Upper lobe of right lung (tissue), 1 donor: ENCODE measurements around the gene CYP4F2. TPM values are rescaled to one million over a fixed set of nuclear protein-coding genes. Genes with fewer than 3 reads are reported as not detected.
A peak's percentile ranks its signal among the peaks of the same experiment; 100 is the strongest.
"Not testable (repeated sequence)": the region's sequence is repeated elsewhere in the genome, so short reads cannot be mapped to it uniquely, and the experiment has no call there.

Source experiments
- ATAC-seq: fragments of 200-7000 bp; cut with Tn5 transposase; one replicate; pipeline ENCODE4 v1.9.1; 2020; ENCODE audit warnings: mild to moderate bottlenecking, moderate library complexity
- DNase-seq: peaks from one replicate; pipeline ENCODE4 v3.0.0-alpha.2; 2020
- H3K27ac ChIP-seq: fragments of 200-600 bp; one replicate; pipeline ENCODE4 v1.8.0; 2022
- H3K27me3 ChIP-seq: fragments of 200-600 bp; one replicate; pipeline ENCODE4 v1.8.0; 2022; ENCODE audit warnings: mild to moderate bottlenecking
- H3K36me3 ChIP-seq: fragments of 200-600 bp; one replicate; pipeline ENCODE4 v1.8.0; 2022
- H3K4me1 ChIP-seq: fragments of 200-600 bp; one replicate; pipeline ENCODE4 v1.8.0; 2022
- H3K4me3 ChIP-seq: fragments of 200-600 bp; one replicate; pipeline ENCODE4 v1.8.0; 2022; ENCODE audit warnings: mild to moderate bottlenecking
- H3K9me3 ChIP-seq: fragments of 200-600 bp; one replicate; pipeline ENCODE4 v1.8.0; 2022
- intact Hi-C: fragments of 100-400 bp; cut with DNase I; formaldehyde crosslinking; loops from one replicate; pipeline ENCODE4 v1.11.0; 2022
- total RNA-seq: library from RNA; stranded (reverse); fragmentation: NEBNext Ultra II Directional; extraction: Animal tissue kit (Norgen Biotek cat#: 25700); gene quantifications from one replicate; pipeline ENCODE4 v1.2.1, GENCODE V29; 2021
- TF ChIP-seq, protein P1 (sequence below): fragments of 200-600 bp; IDR thresholded peaks from one replicate; pipeline ENCODE4 v1.8.0; 2022; ENCODE audit warnings: antibody characterized with exemption
- donor health status: DM: no; HTN: yes; CAD: no; lungs with severe emphysema.

Gene CYP4F2
- total RNA-seq, 1 donor from 2014 or later, result not detected

- H3K9me3 ChIP-seq, result no peaks in the 10 kb centered on the region
Measured at GRCh38 chr19:15840833-15841232, 57.0 kb downstream of the CYP4F2 start.

DNA sequence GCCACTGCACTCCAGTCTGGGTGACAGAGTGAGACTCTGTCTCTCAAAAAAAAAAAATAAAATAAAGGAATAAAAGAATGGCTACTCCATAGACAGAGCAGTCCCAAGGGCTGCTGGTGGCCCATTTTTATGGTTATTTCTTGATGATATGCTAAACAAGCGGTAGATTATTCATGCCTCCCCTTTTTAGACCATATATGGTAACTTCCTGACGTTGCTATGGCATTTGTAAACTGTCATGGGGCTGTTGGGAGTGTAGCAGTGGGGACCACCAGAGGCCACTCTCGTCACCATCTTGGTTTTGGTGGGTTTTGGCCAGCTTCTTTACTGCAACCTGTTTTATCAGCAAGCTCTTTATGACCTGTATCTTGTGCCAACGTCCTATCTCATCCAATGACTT is 58.0 kb downstream of the CYP4F2 start:
- peaks cover 13% of the 10 kb centered on the region for H3K4me1 ChIP-seq
- H3K9me3 ChIP-seq, DNase-seq, intact Hi-C loops, H3K27me3 ChIP-seq, H3K27ac ChIP-seq, H3K36me3 ChIP-seq, ATAC-seq, H3K4me3 ChIP-seq: not testable (repeated sequence)

More at GRCh38 chr19:15840833-15841232, 57.0 kb downstream of the CYP4F2 start:
- intact Hi-C loops, result no loop called here
- Histone ChIP-seq H3K27me3 (no peaks in the 10 kb centered on the region), H3K4me3 (no peak overlapping the region), H3K4me1 (peaks cover 8% of the 10 kb centered on the region), H3K27ac (no peak overlapping the region), H3K36me3 (no peaks in the 10 kb centered on the region)
- TF ChIP-seq, protein P1, sequence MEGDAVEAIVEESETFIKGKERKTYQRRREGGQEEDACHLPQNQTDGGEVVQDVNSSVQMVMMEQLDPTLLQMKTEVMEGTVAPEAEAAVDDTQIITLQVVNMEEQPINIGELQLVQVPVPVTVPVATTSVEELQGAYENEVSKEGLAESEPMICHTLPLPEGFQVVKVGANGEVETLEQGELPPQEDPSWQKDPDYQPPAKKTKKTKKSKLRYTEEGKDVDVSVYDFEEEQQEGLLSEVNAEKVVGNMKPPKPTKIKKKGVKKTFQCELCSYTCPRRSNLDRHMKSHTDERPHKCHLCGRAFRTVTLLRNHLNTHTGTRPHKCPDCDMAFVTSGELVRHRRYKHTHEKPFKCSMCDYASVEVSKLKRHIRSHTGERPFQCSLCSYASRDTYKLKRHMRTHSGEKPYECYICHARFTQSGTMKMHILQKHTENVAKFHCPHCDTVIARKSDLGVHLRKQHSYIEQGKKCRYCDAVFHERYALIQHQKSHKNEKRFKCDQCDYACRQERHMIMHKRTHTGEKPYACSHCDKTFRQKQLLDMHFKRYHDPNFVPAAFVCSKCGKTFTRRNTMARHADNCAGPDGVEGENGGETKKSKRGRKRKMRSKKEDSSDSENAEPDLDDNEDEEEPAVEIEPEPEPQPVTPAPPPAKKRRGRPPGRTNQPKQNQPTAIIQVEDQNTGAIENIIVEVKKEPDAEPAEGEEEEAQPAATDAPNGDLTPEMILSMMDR, result no peak
- ATAC-seq (no peak), DNase-seq (no peak)

- no peaks in the 10 kb centered on the region for H3K36me3 ChIP-seq
- intact Hi-C loops, result no loop called here
- no peaks in the 10 kb centered on the region for H3K27me3 ChIP-seq
- H3K9me3 ChIP-seq, result no peaks in the 10 kb centered on the region
- no peak for ATAC-seq
- no peak overlapping the region for H3K27ac ChIP-seq
- H3K4me3 ChIP-seq, result no peak overlapping the region
- TF ChIP-seq, protein P1, result no peak
- H3K4me1 ChIP-seq, result peaks cover 13% of the 10 kb centered on the region
- DNase-seq, result no peak
Measured at GRCh38 chr19:15838351-15838750, 59.5 kb downstream of the CYP4F2 start.

DNA sequence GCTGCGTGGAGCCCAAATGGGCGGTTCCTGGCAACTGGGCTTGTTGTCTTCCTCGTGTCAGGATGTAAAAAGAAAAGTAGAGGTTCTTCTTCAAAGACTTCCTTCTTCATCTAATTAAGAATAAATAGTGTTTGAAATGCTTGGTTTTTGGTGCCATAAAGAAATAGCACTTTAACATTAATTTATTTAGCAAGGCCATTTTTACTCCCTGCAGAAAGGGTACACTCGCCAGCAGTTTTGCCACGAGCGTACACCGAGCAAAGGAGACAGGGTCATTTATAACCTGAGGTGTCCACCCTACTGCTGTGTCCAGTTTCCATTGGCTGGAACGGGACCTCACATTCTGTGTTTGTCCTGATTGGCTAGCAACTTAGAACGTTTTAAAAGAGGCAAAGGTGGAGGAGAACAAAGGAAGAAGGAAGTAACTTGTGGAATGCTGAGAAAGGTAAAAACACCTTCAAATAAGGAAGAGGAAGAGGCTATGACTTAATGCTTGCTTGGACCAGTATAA is 60.6 kb downstream of the CYP4F2 start:
- Histone ChIP-seq H3K4me3 (peak overlapping the region; percentile 81), H3K36me3 (no peaks in the 10 kb centered on the region), H3K4me1 (peaks cover 13% of the 10 kb centered on the region), H3K9me3 (no peaks in the 10 kb centered on the region), H3K27ac (peak overlapping the region; percentile 100), H3K27me3 (no peaks in the 10 kb centered on the region)
- no peak for ATAC-seq
- DNase-seq, result no peak
- TF ChIP-seq, protein P1, result no peak
- intact Hi-C loops, result no loop called here

DNA sequence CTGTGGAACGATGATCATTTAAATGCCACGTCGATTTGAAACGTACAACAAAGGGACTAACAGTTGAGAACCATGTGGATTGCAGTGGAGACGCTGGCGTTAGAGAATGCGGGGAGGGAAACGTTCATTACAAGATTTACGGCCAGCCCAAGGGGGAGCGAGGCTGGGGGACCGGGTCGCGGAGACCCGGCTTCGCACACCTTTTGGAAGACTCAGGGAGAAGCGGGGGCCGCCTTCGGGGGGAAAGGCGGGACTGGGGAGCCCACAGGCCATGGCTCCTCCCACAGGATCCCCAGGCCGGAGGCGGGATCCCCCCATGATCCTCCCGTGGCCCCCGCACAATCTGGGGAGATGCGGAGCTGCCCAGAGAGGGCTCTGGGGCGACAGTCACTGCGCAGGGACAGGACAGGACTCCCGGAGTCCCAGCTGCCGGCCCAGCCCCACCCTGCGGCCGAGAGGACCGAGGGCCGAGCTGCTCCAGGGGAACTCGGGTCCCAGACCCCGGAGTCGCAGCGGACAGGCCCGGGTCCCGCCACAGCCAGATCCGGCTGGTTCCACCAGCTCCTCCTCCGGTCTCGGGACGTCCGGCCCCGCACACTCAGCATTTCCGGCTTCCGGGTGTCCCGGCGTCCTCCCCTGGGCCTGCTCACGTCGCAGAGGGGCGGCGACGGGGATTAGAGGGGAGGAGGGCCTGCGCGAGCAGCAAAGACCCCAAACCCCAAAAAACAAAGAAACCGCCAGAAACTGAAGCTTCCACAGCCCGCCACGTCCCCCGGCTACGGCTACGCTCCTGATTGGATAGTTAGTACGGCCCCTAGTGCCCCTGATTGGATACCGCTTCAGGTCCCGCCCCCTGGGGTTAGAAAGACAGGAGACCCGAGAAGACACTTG is 61.3 kb downstream of the CYP4F2 start:
- H3K27ac ChIP-seq, result peak overlapping the region; percentile 100
- H3K9me3 ChIP-seq, result no peaks in the 10 kb centered on the region
- TF ChIP-seq, protein P1, result no peak
- peaks cover 13% of the 10 kb centered on the region for H3K4me1 ChIP-seq
- ATAC-seq, result peak; percentile 99
- no peaks in the 10 kb centered on the region for H3K27me3 ChIP-seq
- intact Hi-C loops, result no loop called here
- peak; percentile 97 for DNase-seq
- H3K36me3 ChIP-seq, result no peaks in the 10 kb centered on the region
- H3K4me3 ChIP-seq, result peak overlapping the region; percentile 81

DNA sequence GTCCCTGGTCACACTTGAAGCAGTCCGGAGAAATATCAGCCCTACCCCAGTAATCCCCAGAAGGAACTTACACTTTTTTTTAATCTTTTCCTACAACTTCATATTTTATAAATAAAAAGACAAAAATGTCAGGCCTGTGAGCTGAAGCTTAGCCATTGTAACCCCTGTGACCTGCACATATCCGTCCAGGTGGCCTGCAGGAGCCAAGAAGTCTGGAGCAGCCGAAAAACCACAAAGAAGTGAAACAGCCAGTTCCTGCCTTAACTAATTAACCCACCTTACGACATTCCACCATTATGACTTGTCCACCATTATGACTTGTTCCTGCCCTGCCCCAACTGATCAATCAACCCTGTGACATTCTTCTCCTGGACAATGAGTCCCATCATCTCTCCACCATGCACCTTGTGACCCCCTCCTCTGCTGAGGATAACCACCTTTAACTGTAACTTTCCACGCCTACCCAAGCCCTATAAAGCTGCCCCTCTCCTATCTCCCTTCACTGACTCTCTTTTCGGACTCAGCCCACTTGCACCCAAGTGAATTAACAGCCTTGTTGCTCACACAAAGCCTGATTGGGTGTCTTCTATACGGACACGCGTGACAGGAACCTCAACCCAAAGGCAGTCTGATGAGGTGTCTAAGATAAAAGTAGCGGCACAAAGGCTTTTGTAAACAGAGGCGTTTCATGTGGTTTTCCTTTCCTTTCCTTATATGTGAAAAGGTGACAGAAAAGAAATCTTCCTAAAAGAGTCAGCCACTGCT is 62.1 kb downstream of the CYP4F2 start:
- intact Hi-C loops, ATAC-seq, H3K27me3 ChIP-seq, DNase-seq, H3K9me3 ChIP-seq, H3K36me3 ChIP-seq: not testable (repeated sequence)
- Histone ChIP-seq H3K4me1 (peaks cover 13% of the 10 kb centered on the region), H3K4me3 (peak overlapping the region; percentile 81), H3K27ac (peak overlapping the region; percentile 100)

DNA sequence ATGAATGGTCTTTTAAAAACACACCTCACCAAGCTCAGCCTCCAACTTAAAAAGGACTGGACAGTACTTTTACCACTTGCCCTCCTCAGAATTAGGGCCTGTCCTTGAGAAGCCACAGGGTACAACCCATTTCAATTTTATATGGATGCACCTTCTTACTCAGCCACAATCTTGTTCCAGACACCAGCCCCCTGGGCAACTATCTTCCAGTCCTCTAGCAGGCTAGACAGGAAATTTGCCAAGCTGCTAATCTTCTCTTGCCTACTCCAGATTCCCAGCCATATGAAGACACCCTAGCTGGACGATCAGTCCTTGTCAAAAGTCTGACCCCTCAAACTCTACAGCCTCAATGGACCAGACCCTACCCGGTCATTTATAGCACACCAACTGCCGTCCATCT is 63.6 kb downstream of the CYP4F2 start:
- ATAC-seq, H3K9me3 ChIP-seq, intact Hi-C loops, H3K27ac ChIP-seq, H3K36me3 ChIP-seq, DNase-seq, H3K4me3 ChIP-seq, H3K27me3 ChIP-seq: not testable (repeated sequence)
- H3K4me1 ChIP-seq, result peaks cover 13% of the 10 kb centered on the region
